ENCODE measurements around the gene DGKI. TPM values are rescaled to one million over a fixed set of nuclear protein-coding genes. Genes with fewer than 3 reads are reported as not detected.

The DGKI gene
- total RNA-seq, 3 donors from 2014 or later (not counting 1 experiment from before 2014, with no cell fraction given): 0.53 TPM; not detected in 2

- no peak overlapping the region for H3K4me3 Mint-ChIP-seq
These were observed 210.9 kb downstream of the DGKI start for GRCh38 chr7:137635874-137636273.

GRCh38 chr7:137635132-137635531, 211.6 kb downstream of the DGKI start:
- H3K9me3 ChIP-seq (ENCODE audit: control insufficient read depth, insufficient read depth, low read length): no peaks in the 10 kb centered on the region
- TF ChIP-seq CTCF (IDR thresholded peaks at IDR 0.05): no peak
- 88% methylated on average over 3 of the region's 3 CpGs for WGBS (ENCODE audit: insufficient coverage)
- Mint-ChIP-seq H3K27me3 (ENCODE audit: low read depth in 2 of 2) (no peaks in the 10 kb centered on the region), H3K4me1 (no peaks in the 10 kb centered on the region), H3K36me3 (no peaks in the 10 kb centered on the region), H3K9me3 (no peaks in the 10 kb centered on the region), H3K4me3 (no peak overlapping the region), H3K27ac (no peak overlapping the region)
- H3K27me3 ChIP-seq (ENCODE audit: control insufficient read depth, insufficient read depth, low read length): no peaks in the 10 kb centered on the region
- H3K36me3 ChIP-seq (ENCODE audit: control insufficient read depth, insufficient read depth, low read length): no peaks in the 10 kb centered on the region
- DNase-seq (no peak), ATAC-seq (no peak)
- intact Hi-C loops (cut with micrococcal nuclease): no loop called here
- H3K4me3 ChIP-seq (ENCODE audit: low read length): no peak overlapping the region
- H3K27ac ChIP-seq (ENCODE audit: low read length): no peak overlapping the region
- no peaks in the 10 kb centered on the region for H3K4me1 ChIP-seq (ENCODE audit: control insufficient read depth, insufficient read depth, low read length)

More at GRCh38 chr7:137635874-137636273, 210.9 kb downstream of the DGKI start:
- Histone ChIP-seq H3K9me3 (ENCODE audit: control insufficient read depth, insufficient read depth, low read length) (no peaks in the 10 kb centered on the region), H3K27ac (ENCODE audit: low read length) (no peak overlapping the region), H3K36me3 (ENCODE audit: control insufficient read depth, insufficient read depth, low read length) (no peaks in the 10 kb centered on the region), H3K4me1 (ENCODE audit: control insufficient read depth, insufficient read depth, low read length) (no peaks in the 10 kb centered on the region), H3K4me3 (ENCODE audit: low read length) (no peak overlapping the region), H3K27me3 (ENCODE audit: control insufficient read depth, insufficient read depth, low read length) (no peaks in the 10 kb centered on the region)
- no peaks in the 10 kb centered on the region for H3K27me3 Mint-ChIP-seq (ENCODE audit: low read depth in 2 of 2)
- whole genome bisulfite sequencing (ENCODE audit: insufficient coverage): 91% methylated on average over 5 of the region's 6 CpGs
- no peaks in the 10 kb centered on the region for H3K4me1 Mint-ChIP-seq
- ATAC-seq (no peak), DNase-seq (no peak)
- H3K27ac Mint-ChIP-seq: no peak overlapping the region
- intact Hi-C loops (cut with micrococcal nuclease): no loop called here
- no peaks in the 10 kb centered on the region for H3K9me3 Mint-ChIP-seq
- no peaks in the 10 kb centered on the region for H3K36me3 Mint-ChIP-seq
- no peak for TF ChIP-seq CTCF (IDR thresholded peaks at IDR 0.05)

- ATAC-seq: no peak
- H3K4me3 Mint-ChIP-seq: no peak overlapping the region
- H3K27ac Mint-ChIP-seq: no peak overlapping the region
- DNase-seq: no peak
- no peaks in the 10 kb centered on the region for H3K4me1 Mint-ChIP-seq
- Histone ChIP-seq H3K4me1 (ENCODE audit: control insufficient read depth, insufficient read depth, low read length) (no peaks in the 10 kb centered on the region), H3K27ac (ENCODE audit: low read length) (no peak overlapping the region), H3K9me3 (ENCODE audit: control insufficient read depth, insufficient read depth, low read length) (no peaks in the 10 kb centered on the region), H3K36me3 (ENCODE audit: control insufficient read depth, insufficient read depth, low read length) (no peaks in the 10 kb centered on the region), H3K27me3 (ENCODE audit: control insufficient read depth, insufficient read depth, low read length) (no peaks in the 10 kb centered on the region), H3K4me3 (ENCODE audit: low read length) (no peak overlapping the region)
- H3K9me3 Mint-ChIP-seq: no peaks in the 10 kb centered on the region
- 78% methylated on average over 1 of the region's 1 CpG for WGBS (ENCODE audit: insufficient coverage)
- no peaks in the 10 kb centered on the region for H3K36me3 Mint-ChIP-seq
- no peaks in the 10 kb centered on the region for H3K27me3 Mint-ChIP-seq (ENCODE audit: low read depth in 2 of 2)
- no peak for TF ChIP-seq CTCF (IDR thresholded peaks at IDR 0.05)
- intact Hi-C loops (cut with micrococcal nuclease): no loop called here
These were observed 212.4 kb downstream of the DGKI start for GRCh38 chr7:137634356-137634755.

GRCh38 chr7:137633133-137633532, 213.6 kb downstream of the DGKI start:
- no peak for TF ChIP-seq CTCF (IDR thresholded peaks at IDR 0.05)
- Mint-ChIP-seq H3K27me3 (ENCODE audit: low read depth in 2 of 2) (no peaks in the 10 kb centered on the region), H3K4me3 (no peak overlapping the region), H3K9me3 (no peaks in the 10 kb centered on the region), H3K36me3 (no peaks in the 10 kb centered on the region), H3K4me1 (no peaks in the 10 kb centered on the region), H3K27ac (no peak overlapping the region)
- Histone ChIP-seq H3K9me3 (ENCODE audit: control insufficient read depth, insufficient read depth, low read length) (no peaks in the 10 kb centered on the region), H3K4me3 (ENCODE audit: low read length) (no peak overlapping the region), H3K27me3 (ENCODE audit: control insufficient read depth, insufficient read depth, low read length) (no peaks in the 10 kb centered on the region), H3K36me3 (ENCODE audit: control insufficient read depth, insufficient read depth, low read length) (no peaks in the 10 kb centered on the region), H3K4me1 (ENCODE audit: control insufficient read depth, insufficient read depth, low read length) (no peaks in the 10 kb centered on the region), H3K27ac (ENCODE audit: low read length) (no peak overlapping the region)
- DNase-seq (no peak), ATAC-seq (no peak)
- WGBS (ENCODE audit: insufficient coverage): 91% methylated on average over 5 of the region's 5 CpGs
- intact Hi-C loops (cut with micrococcal nuclease): no loop called here

Data from natural killer cell (primary cell).